ENCODE measurements around the gene EDEM2.
A peak's percentile ranks its signal among the peaks of the same experiment; 100 is the strongest.
"Not testable (repeated sequence)": the region's sequence is repeated elsewhere in the genome, so short reads cannot be mapped to it uniquely, and the experiment has no call there.

EDEM2 gene

DNA sequence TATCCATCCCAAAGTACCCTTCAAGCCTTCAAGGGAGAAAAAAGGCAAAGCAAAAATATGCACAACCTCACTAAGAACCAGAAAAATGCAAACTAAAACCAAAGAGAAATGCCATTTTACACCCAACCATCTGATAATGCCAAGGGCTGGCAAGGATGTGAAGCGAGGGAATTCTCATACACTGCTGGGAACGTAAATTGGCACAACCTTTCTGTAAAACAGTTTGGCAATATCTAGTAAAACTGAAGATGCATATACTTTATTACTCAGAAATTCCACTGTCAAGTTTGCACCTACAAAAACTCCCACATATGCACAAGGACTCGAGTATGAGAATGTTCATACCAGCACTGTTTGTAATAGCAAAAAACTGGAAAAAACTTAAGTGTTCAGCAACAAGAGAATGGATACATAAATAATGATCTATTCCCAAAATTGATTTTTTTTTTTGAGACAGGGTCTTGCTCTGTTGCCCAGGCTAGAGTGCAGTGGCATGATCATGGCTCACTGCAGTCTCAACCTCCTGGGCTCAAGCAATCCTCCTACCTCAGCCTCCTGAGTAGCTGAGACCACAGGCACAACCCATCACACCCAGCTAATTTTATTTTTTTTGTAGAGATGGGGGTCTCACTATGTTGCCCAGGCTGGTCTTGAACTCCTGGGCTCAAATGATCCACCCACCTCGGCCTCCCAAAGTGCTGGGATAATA lies 21.7 kb upstream of the EDEM2 start:
- not testable (repeated sequence) for DNase-seq

DNA sequence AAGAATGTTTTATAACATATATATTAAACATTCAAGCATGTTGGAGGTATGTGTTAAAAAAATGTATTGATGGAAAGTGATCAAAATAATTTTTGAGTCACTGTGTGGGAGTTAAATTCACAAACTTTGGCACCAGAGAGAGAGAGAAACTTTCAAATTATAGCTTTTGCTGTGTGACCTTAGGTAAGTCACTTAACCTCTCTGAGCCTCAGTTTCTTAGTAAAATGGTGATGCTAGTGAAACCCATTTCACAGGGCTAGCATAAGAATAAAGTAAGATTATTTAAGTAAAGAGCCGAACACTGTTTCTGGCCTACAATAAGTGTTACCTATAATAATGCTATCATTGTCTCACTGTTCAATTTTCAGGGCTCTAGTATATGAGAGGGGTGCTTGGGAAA lies 20.7 kb upstream of the EDEM2 start:
- DNase-seq = no peak

DNA sequence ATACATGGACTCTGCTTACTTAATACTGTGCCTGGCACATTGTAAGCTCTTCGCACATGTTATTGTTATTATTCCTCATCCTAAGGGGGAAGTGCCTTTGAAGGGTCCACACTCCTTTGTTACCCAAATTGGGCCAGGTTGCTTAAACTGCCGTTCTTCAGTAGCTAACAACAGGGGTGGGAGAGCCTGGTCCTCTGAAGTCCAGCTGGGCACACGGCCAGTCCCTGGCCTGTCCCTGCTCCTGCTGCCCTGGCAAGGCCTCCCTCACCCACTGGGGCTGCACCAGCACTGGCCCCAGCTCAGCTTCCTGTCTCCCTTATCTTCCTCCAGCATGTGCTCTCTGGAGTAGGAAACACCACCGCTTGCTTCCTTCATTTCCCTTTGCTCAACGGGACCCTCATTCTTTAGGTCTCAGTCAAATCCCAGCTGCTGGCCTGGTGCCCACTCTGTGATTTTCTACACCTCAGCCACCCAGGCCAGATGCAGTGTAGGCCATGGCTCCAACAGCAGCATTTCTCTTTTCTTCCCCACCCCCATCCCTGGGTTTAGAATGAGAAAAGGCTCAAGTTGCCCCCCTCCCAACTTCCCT lies 19.2 kb upstream of the EDEM2 start:
- no peak for DNase-seq

DNA sequence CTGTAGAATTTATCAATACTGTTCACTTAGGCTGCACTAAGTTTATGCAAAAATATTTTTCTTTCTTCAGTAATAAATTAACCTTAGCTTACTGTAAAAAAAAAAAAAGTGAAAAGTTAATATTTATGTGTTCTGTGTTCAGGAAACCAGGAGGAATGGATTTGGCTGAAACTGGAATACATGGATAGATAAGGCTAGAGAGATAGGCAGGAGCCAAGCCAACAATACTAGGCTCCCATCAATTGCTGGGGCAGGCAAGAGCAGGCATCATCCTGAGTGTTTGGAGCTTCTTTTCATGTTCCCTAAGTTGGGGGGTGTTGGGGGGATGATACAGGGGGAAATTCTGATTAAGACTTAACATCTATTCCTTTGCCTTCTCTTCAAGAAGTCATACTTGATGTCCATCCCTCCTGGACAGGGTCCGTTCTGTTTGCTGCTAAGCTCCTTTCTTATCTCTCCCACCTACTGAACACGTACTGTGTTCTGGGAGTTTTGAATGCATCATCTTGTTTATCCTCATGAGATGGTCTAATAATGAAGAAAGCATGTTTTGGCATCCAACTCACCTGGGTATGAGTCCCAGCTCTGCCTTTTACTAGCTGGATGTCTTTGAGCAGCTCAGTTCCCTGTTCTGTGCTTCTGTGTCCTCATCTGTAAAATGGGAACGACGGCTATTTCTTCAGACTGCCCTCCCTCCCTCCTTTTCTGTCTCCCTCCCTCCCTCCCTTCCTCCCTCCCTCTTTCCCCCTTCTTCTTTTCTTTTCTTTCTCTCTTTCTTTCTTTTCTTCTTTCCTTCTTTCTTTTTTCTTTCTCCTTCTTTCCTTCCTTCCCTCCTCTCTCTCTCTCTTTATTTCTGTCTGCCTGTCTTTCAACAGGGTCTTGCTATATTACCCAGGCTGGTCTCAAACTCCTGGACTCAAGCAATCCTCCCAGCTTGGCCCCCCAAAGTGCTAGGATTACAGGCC lies 18.4 kb upstream of the EDEM2 start:
- no peak for DNase-seq

DNA sequence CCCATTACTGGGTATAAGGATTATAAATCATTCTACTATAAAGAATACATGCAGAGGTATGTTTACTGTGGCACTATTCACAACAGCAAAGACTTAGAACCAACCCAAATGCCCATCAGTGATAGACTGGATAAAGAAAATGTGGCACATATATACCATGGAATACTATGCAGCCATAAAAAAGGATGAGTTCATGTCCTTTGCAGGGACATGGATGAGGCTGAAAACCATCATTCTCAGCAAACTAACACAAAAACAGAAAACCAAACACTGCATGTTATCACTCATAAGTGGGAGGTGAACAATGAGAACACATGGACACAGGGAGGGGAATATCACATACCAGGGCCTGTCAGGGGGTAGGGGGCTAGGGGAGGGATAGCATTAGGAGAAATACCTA lies 17.4 kb upstream of the EDEM2 start:
- DNase-seq = not testable (repeated sequence)

DNA sequence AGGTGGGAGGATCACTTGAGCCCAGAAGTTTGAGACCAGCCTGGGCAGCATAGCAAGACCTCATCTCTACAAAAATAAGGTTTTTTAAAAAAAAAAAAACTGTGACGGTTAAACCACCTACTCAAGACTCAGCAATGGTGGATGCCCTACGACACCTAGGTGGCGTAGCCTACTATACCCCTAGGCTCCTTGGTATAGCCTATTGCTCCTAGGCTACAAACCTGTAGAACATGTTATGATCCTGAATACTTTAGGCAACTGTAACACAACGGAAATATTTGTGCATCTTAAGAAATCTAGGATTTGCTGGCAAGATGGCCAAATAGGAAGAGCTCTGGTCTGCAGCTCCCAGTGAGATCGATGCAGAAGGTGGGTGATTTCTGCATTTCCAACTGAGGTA lies 13.2 kb upstream of the EDEM2 start:
- not testable (repeated sequence) for DNase-seq

DNA sequence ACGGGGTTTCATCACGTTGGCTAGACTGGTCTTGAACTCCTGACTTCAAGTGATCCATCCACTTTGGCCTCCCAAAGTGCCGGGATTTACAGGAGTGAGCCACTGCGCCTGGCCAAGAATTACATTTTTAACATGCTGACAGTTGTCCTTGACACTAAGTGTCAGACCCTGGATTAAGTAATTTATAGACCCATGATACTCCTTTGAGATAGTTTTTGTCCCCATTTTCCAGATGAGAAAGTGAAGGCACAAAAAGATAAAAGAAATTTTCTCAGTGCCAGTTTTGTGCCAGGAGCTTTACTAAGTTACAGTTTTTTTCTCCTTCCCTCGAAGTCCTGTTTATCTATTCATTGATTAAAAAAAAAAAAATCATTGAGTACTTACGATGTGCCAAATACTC lies 9.8 kb upstream of the EDEM2 start:
- no peak for DNase-seq

DNA sequence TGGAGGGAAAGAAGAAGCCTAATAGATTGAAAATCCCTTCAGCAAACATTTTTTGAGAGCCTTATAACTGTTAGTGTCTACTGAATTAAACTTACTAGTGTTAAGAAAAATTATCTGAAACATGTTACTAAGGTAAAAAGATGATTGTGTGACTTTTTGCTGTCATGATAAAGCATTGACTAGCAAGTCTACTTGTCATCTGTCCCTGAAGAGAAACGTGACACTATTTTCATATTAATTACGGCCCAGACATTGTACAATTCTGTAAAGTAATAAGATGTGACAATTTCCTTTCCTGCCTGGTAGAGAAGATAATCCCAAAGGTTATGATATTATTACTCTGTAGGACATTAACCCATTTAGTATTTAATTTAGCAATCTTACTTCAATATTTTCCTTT lies 8.8 kb upstream of the EDEM2 start:
- DNase-seq = no peak

DNA sequence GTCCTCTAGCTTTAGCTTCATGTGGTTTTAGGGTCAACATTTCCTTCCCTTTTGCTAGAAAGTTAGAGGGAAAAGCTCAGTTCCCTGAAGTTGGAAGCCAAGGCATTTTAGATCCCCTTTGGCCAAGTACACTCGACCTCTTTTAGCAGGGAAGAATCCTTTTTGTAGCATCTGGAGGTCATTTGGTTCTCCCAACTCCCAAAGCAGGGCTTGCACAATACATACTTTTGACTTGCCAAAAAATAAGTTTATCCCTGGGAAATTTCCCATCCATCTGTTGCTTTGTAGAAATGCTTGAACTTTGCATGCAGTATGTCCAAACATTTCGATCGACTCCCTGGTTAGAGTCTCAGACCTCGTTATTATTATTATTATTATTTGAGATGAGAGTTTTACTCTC lies 4.6 kb upstream of the EDEM2 start:
- DNase-seq = no peak

DNA sequence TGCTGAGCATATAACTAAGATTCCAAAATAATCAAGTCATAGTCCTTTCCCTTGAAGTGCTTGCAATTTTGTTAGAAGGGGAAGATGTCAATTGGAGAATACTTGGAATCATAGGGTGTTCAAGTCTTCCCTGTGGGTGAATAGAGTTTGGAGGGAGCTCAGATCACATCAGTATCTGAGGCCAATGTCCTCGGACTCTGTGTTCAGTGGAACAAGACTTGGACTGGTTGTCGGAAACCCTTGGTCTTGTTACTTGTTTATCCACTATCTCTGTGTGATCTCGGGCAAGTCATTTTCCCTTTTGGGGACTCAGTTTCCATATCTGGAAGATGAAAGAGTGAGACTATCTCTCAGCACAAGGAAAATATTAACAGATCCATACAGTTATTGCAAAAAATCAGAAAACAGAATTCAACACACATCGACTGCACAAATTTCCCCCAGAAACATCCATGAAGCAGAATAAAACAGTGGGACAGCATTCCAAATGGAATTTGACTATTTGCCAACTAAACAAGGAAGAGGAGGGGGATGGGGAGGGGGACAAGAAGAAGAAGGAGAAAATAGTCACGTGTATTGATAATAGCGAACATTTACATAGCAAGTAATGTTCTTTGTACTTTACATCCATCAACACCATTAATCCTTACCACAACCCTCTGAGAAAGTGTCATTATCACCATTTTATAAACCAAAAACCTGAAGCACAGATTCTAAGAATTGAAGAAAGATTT lies 3.9 kb upstream of the EDEM2 start:
- no peak for DNase-seq

DNA sequence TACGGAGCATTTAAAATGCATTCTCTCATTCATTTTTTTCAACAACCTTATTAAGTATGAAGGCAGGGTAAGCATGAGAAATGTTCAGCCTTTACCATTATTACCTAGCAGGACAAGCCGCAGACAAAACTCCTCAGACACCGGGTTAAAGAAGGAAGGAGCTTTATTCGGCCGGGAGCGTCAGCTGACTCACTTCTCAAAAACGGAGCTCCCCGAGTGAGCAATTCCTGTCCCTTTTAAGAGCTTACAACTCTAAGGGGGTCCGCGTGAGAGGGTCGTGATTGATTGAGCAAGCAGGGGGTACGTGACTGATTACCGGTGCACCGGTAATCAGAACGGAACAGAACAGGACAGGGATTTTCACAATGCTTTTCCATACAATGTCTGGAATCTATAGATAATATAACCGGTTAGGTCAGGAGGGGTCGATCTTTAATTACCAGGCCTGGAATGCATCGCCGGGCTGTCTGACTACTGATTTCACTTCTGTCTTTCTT lies 487 bp upstream of the EDEM2 start:
- DNase-seq = peak; percentile 70

DNA sequence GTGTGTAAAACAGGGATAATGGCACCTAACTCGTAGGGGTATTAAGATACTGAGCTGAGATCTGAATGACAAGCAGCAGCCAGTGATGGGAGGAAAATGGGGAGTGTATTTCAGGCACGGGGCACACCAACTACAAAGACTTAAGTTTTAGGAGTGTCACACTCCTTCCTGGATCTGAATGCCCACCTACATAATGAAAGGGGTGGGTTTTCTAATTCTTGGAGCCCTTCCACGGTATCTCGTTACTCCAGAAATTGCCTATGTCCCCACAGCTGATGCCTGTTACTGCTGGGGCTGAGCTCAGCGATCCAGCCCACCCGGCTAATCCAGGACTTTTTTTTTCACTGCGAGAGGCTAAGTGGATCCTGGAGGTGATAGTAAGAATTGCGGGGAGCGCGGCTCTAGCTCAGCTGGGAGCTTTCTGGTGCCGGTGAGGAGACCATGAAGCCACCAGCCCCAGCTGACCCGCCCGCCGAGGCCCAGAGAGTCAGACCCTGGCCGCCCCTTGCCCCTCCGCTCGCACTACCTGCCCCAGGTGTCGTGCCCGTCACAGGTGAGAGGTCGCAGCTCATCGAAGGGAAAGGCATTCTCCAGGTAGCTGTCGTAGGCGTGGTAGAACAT lies 727 bp downstream of the EDEM2 start:
- peak; percentile 48 for DNase-seq

DNA sequence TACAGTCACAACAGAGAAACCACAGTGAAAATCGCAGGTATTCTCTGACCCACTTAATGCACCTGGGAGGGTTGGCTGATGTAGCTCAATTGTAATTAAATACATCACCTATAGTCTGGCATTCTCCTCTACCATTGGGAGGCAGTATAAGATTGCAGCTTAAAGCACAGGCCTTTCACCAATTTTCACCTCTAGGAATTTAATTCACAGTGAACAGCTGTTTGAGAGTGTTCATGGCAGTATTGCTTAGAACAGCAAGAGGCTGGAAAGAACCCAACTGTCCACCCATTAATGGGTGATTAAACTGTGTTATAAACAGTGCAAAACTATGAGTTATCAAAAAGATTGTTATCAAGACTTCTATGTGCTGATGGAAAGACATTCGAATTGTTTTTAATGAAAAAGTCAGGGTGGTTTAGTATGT lies 2.0 kb downstream of the EDEM2 start:
- peak; percentile 40 for DNase-seq

DNA sequence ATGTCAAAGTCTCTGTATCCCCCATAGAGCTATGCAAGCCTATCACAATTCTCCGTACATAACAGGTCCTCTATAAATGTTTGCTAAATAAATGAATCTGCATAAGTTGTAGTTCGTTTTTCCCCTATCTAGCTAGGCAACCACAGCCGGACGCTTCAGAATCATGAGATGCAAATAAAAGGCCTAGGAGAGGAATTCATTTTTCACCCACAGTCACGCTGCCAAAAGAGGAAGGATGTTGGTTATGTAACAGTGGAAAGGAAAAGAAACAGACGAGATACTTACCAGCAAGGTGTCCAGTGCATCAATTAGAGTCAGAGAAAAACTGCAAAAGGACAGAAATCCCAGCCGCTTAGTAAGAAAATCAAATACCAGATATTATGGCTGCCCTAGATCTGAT lies 2.4 kb downstream of the EDEM2 start:
- DNase-seq = peak; percentile 93

DNA sequence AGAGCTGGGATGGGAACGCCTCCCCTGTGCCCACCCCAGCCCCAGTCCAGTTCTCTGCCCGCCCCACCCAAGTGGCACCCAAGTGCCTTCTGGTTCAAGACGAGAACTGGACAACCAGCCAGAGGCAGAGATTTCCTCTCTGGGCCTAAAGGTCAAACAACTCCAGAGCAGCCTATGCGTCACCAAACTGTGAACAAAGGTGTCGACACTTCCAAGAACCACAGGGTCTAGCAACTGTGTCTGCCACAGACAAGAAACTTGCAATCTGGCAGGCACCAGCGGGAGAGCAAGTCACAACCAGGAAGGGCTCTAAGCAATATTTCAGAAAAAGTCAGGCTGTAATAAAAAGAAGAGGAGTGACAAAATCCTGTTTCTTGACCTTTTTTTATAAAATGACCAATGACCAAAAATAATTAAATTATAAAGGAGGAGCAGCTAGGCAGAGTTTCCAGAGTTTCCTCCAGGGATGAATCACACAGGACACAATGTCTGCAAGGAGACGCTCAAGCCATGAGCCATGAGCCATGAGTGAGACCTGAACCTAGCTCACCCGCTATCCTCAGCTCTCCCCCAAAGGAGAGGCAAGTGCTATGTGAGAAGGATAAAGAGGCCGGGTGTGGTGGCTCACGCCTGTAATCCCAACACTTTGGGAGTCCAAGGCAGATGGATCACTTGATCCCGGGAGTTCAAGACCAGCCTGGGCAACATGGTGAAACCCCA lies 11.1 kb downstream of the EDEM2 start:
- DNase-seq = peak; percentile 59

DNA sequence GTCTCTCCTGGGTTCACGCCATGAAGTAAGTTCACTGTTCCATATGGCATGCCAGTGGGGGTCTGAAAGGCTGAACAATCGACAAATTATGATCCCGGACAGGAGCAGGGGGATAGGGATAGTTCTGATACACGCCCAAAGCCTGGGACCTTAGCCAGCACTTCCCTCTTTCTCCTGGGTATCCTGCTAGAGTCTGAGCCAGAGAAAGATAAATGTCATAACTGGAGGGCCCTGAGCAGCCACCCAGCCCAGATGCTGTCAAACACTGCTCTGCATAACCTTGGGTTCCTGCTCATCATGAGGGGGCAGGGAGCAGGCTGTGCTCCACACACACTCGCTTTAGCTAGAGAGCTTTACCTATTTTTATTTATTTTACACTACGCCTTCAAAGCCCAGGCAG lies 12.3 kb downstream of the EDEM2 start:
- no peak for DNase-seq

DNA sequence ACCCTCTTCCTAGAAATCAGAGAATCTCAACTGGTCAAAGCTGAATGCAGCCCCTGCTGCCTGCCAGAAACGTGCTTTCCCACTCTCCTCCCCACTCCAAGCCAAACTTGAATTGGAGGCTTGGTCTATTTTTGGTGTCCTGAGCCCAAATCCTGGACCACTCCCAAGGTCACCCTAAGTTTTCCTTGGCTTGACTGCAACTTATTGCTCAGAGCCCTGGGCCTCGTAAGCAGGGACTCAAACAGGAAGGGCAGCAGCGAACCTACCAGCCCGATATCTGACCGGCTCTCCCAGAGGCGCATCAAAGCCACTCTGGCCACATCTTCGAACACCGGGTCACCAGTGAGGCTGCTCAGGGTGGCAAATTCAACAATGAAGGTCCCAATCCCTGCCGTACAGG lies 12.7 kb downstream of the EDEM2 start:
- DNase-seq = no peak

DNA sequence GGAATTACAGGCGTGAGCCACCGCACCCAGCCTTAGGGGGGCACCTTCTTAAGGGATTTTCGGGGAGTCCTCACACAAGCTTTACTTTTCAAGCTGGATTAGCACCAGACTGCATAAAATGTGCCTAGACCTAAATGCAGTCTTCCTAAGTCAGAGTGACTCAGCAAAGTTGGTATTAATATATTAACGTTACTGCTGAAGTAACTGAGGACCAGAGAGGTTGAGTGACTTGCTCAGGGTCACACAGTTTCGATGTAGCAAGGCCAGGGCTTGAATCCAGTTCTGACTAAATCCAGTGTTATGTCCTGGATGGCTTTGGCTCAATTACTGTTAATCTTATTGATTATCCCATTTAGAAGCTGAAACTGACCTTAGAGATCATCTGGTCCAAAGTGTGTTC lies 13.4 kb downstream of the EDEM2 start:
- no peak for DNase-seq

DNA sequence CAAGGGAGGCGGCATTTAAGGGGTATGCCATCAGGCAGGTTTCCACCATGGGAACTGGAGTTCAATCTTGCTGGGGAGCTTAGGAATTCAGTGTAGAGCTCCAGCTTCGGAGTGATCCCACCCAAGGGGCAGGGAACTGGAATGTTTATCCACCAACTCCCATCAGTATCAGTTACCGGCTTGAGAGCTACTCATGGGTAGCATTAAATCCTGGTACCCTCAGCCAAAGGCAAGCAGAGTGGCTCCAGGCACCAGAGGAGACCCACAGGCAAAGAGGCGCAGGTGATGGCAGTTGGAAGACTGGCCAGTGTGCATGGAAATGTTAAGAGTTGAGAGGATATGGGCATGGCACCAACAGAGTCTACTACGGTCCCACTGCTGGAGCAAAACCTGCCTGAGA lies 14.1 kb downstream of the EDEM2 start:
- DNase-seq = no peak

DNA sequence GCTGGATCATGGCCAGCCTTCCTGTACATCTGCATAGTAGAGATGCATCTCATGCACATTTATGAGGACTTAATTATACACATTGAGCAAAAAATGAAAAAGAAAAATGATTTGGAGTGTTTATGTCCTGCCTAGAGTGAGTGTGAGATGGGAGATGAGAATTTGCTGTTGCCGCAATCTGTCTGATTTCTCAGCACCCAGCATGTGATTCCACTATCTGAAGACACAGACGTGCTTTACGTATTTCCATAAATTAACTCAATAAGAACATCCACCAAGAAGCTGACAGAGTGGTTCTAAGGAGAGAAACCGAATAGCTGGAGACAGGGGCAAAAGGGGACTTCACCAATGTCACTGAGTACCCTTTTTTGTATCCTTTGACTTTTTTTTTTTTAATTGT lies 15.2 kb downstream of the EDEM2 start:
- DNase-seq = no peak

DNA sequence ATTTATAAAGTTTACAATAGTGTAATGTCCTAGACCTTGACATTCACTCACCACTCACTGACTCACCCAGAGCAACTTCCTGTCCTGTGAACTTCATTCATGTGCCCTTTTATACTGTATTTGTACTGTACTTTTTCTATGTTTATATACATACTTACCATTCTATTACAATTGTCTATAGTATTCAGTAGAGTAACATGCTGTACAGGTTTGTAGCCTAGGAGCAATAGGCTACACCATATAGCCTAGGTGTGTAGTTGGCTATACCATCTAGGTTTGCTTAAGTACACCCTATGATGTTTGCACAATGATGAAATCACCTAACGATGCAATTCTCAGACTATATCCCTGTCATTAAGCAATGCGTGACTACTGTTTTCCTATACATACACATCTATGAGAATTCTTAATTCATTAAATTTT lies 17.5 kb downstream of the EDEM2 start:
- DNase-seq = peak; percentile 86

DNA sequence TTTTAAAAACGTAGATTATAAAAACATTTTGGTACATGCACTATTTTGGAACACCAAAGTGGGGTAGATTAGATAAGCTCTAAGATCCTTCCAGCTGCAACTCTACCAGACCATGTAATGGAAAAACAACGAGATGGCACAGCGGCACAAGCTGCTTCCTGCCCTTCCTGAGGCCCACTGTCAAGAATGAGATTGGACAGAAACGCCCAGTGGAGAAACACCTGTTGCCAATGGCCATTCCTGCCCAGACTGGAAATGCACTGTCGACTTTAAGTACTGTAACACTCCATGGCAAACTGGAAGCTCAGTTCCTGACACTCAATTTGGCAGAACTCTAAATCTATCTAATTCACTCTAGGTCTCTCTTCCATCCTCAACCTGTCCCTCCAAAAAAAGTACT lies 21.4 kb downstream of the EDEM2 start:
- DNase-seq = no peak

Measured in inflammatory macrophage treated with lipopolysaccharide for 4 hours (primary cell).